Caco-2 (cell line): ENCODE results near the gene TMEM218. TPM values are rescaled to one million over a fixed set of nuclear protein-coding genes. Genes with fewer than 3 reads are reported as not detected.

Experiments used
- BruUV-seq: library from RNA; stranded (reverse); fragments of 400-500 nt; replicated peaks from 2 replicates; lab custom pipeline; 2021; lab: Mats Ljungman, UMichigan
- CTCF ChIA-PET: fragments of 300-600 bp; sonication (Branson Sonifier 250); formaldehyde crosslinking; loops from one replicate; lab custom pipeline; 2022; ENCODE audit warnings: antibody characterized with exemption; lab: Charles Lee
- POLR2A ChIA-PET: fragments of 300-600 bp; sonication (Branson Sonifier 250); formaldehyde crosslinking; loops from one replicate; lab custom pipeline; 2022; ENCODE audit warnings: antibody characterized with exemption; lab: Charles Lee
- DNase-seq, 2 experiments: peaks; one replicate each; pipeline versions ENCODE4 v3.0.0 to v3.0.0-alpha.2; 2020 to 2022
- H3K27me3 ChIP-seq: replicated peaks from 2 replicates; pipeline ENCODE4 v1.6.0; 2011; ENCODE audit warnings: low read length; ENCODE audit not compliant: control insufficient read depth, insufficient read depth
- H3K36me3 ChIP-seq: 2 replicates; pipeline ENCODE4 v1.5.1; 2011; ENCODE audit warnings: low read length; ENCODE audit not compliant: control insufficient read depth, insufficient read depth
- H3K4me1 ChIP-seq: fragments of 250-450 bp; sonication (Bioruptor Pico); 2 replicates; pipeline ENCODE4 v1.5.1; 2020; ENCODE audit warnings: mild to moderate bottlenecking
- H3K4me3 ChIP-seq: 2 replicates; pipeline ENCODE4 v1.5.1; 2011; ENCODE audit warnings: low read depth, mild to moderate bottlenecking, control low read depth, low read length
- H3K9me3 ChIP-seq: fragments of 250-450 bp; sonication (Bioruptor Pico); 2 replicates; pipeline ENCODE4 v1.5.1; 2020; ENCODE audit warnings: mild to moderate bottlenecking, moderate library complexity
- H3K27ac Mint-ChIP-seq: one replicate; pipeline ENCODE4 v1.8.0; 2022; ENCODE audit warnings: mixed read lengths; ENCODE audit not compliant: unreplicated experiment
- H3K27me3 Mint-ChIP-seq: one replicate; pipeline ENCODE4 v1.8.0; 2022; ENCODE audit warnings: mixed read lengths; ENCODE audit not compliant: insufficient read depth, unreplicated experiment
- H3K36me3 Mint-ChIP-seq: one replicate; pipeline ENCODE4 v1.8.0; 2022; ENCODE audit warnings: mild to moderate bottlenecking, mixed read lengths; ENCODE audit not compliant: insufficient read depth, unreplicated experiment
- H3K4me1 Mint-ChIP-seq: one replicate; pipeline ENCODE4 v1.8.0; 2022; ENCODE audit warnings: low read depth, mixed read lengths; ENCODE audit not compliant: unreplicated experiment
- H3K4me3 Mint-ChIP-seq: one replicate; pipeline ENCODE4 v1.8.0; 2022; ENCODE audit warnings: mild to moderate bottlenecking, moderate library complexity, mixed read lengths; ENCODE audit not compliant: unreplicated experiment
- H3K9me3 Mint-ChIP-seq: one replicate; pipeline ENCODE4 v1.8.0; 2022; ENCODE audit warnings: mixed read lengths; ENCODE audit not compliant: unreplicated experiment
- intact Hi-C: fragments of 100-400 bp; cut with micrococcal nuclease; formaldehyde crosslinking; loops from one replicate; pipeline ENCODE4 v1.10.0; 2022; ENCODE audit not compliant: unreplicated experiment
- total RNA-seq: library from RNA; stranded (reverse); gene quantifications from 2 replicates; pipeline ENCODE4 v1.2.3, GENCODE V29; 2022
- TF ChIP-seq, protein P1 (sequence below), 2 experiments: fragments of 200-600 bp in 1 of 2; IDR thresholded peaks; 1 replicate in 1 of 2; 2 replicates in 1 of 2; pipeline versions ENCODE4 v1.5.1 to v1.8.0; 2011 to 2022; ENCODE audit warnings: antibody characterized with exemption in 1 of 2, control low read depth in 1 of 2, inconsistent platforms in 1 of 2, low read depth in 1 of 2, low read length in 1 of 2, mild to moderate bottlenecking in 1 of 2, moderate library complexity in 1 of 2; ENCODE audit not compliant: insufficient read depth in 1 of 2, severe bottlenecking in 1 of 2, unreplicated experiment in 1 of 2

Gene TMEM218
- total RNA-seq, 1 experiment from 2014 or later = 20.3 TPM

DNA sequence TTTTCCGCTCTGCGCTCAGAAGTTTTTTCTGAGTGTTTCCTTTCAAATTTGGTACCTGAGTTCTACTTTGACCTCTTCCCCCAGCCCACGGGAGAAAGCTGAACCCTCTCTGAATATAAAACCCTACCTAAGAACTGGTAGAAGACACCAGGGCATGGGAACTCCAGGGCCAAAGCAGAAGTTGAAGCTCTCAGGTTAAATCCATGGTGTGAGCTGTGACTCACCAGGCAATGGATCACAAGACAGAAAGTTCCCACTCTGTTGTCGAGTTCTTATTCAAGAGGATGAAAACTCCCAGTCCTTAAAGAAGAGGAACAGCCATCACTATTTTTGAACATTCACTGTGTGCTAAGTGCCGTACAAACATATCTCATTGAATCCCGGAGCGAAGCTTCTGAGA lies 8.9 kb downstream of the TMEM218 start:
- H3K4me1 Mint-ChIP-seq = peaks cover 7% of the 10 kb centered on the region
- H3K36me3 ChIP-seq = no peaks in the 10 kb centered on the region
- H3K27ac Mint-ChIP-seq = no peak overlapping the region
- intact Hi-C loops = no loop called here
- CTCF ChIA-PET = no interaction called here
- H3K9me3 ChIP-seq = no peaks in the 10 kb centered on the region
- peaks cover 7% of the 10 kb centered on the region for H3K36me3 Mint-ChIP-seq
- no peaks in the 10 kb centered on the region for H3K27me3 Mint-ChIP-seq
- no peak overlapping the region for H3K4me3 ChIP-seq
- DNase-seq = no peak
- no peaks in the 10 kb centered on the region for H3K9me3 Mint-ChIP-seq
- H3K4me1 ChIP-seq = no peaks in the 10 kb centered on the region
- no peak overlapping the region for H3K4me3 Mint-ChIP-seq
- no TSS peak for BruUV-seq
- TF ChIP-seq, protein P1, sequence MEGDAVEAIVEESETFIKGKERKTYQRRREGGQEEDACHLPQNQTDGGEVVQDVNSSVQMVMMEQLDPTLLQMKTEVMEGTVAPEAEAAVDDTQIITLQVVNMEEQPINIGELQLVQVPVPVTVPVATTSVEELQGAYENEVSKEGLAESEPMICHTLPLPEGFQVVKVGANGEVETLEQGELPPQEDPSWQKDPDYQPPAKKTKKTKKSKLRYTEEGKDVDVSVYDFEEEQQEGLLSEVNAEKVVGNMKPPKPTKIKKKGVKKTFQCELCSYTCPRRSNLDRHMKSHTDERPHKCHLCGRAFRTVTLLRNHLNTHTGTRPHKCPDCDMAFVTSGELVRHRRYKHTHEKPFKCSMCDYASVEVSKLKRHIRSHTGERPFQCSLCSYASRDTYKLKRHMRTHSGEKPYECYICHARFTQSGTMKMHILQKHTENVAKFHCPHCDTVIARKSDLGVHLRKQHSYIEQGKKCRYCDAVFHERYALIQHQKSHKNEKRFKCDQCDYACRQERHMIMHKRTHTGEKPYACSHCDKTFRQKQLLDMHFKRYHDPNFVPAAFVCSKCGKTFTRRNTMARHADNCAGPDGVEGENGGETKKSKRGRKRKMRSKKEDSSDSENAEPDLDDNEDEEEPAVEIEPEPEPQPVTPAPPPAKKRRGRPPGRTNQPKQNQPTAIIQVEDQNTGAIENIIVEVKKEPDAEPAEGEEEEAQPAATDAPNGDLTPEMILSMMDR (IDR thresholded peaks at IDR 0.05; ENCODE audit: insufficient read depth in 1 of 2, low read depth in 1 of 2, low read length in 1 of 2, severe bottlenecking in 1 of 2, unreplicated experiment in 1 of 2) = no peak
- POLR2A ChIA-PET = no interaction called here
- no peaks in the 10 kb centered on the region for H3K27me3 ChIP-seq

DNA sequence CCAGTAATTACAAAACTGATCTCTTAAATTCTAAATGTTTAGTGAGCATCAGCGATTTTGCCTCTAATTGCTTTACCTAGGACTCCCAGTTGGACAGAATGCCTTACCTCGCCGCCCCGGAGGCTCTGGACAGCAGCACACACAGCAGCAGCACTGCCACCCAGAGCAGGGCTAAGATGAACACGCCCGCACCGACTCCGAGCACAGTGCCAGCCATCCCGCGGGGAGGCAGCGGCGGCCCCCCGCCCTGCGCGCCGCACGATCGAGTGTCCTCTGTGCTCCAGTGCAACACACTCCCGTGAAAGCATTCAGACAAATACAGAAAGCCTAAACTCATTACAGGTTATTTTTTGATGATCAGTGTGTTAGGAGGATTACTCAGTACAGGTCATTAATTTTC lies 9.4 kb downstream of the TMEM218 start:
- Mint-ChIP-seq H3K27me3 (no peaks in the 10 kb centered on the region), H3K36me3 (peaks cover 7% of the 10 kb centered on the region), H3K9me3 (no peaks in the 10 kb centered on the region), H3K27ac (no peak overlapping the region), H3K4me1 (peaks cover 7% of the 10 kb centered on the region), H3K4me3 (no peak overlapping the region)
- Histone ChIP-seq H3K4me3 (no peak overlapping the region), H3K27me3 (no peaks in the 10 kb centered on the region), H3K9me3 (no peaks in the 10 kb centered on the region), H3K4me1 (peaks cover 4% of the 10 kb centered on the region), H3K36me3 (no peaks in the 10 kb centered on the region)
- intact Hi-C loops = no loop called here
- CTCF ChIA-PET = no interaction called here
- no peak for DNase-seq
- no TSS peak for BruUV-seq
- TF ChIP-seq, protein P1 (IDR thresholded peaks at IDR 0.05; ENCODE audit: insufficient read depth in 1 of 2, low read depth in 1 of 2, low read length in 1 of 2, severe bottlenecking in 1 of 2, unreplicated experiment in 1 of 2) = no peak
- POLR2A ChIA-PET = no interaction called here

DNA sequence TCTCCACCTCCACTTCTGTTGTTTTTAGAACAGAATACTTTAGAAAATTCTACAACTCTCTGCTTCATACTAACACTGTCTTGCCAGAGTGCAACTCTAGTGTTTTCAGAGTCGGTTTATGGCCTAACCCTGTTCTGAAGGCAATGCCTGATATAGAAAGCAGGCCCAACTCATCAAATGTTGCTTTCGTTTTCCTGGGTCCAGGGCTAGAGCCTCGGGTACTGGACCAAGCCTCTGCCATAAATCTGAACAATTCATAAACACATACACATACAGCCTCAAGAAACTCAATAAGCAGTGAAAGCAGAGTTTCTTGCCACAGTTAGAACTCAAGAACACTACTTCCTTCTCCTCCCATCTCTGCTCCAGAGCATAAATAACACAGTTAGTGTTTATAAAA lies 9.8 kb downstream of the TMEM218 start:
- no peaks in the 10 kb centered on the region for H3K9me3 Mint-ChIP-seq
- TF ChIP-seq, protein P1 (IDR thresholded peaks at IDR 0.05; ENCODE audit: insufficient read depth in 1 of 2, low read depth in 1 of 2, low read length in 1 of 2, severe bottlenecking in 1 of 2, unreplicated experiment in 1 of 2) = no peak
- ChIA-PET POLR2A (no interaction called here), CTCF (no interaction called here)
- no peaks in the 10 kb centered on the region for H3K27me3 ChIP-seq
- H3K4me1 ChIP-seq = peaks cover 8% of the 10 kb centered on the region
- H3K36me3 ChIP-seq = no peaks in the 10 kb centered on the region
- no peak overlapping the region for H3K4me3 ChIP-seq
- no peaks in the 10 kb centered on the region for H3K9me3 ChIP-seq
- peaks cover 9% of the 10 kb centered on the region for H3K4me1 Mint-ChIP-seq
- intact Hi-C loops = no loop called here
- H3K36me3 Mint-ChIP-seq = peaks cover 9% of the 10 kb centered on the region
- no peak overlapping the region for H3K27ac Mint-ChIP-seq
- BruUV-seq = no TSS peak
- H3K4me3 Mint-ChIP-seq = no peak overlapping the region
- no peak for DNase-seq
- H3K27me3 Mint-ChIP-seq = no peaks in the 10 kb centered on the region
